Ovary (tissue), 9 donors: ENCODE results near the gene C1R. TPM values are rescaled to one million over a fixed set of nuclear protein-coding genes. Genes with fewer than 3 reads are reported as not detected.
A peak's percentile ranks its signal among the peaks of the same experiment; 100 is the strongest.

Source experiments
- DNase-seq, 5 donors: peaks; one replicate each; pipeline ENCODE4 v3.0.0-alpha.2; 2019 to 2020
- H3K27ac ChIP-seq, 2 donors: fragments of 200-600 bp; one replicate each; pipeline versions ENCODE4 v1.5.1 to v1.8.0; 2019 to 2022
- H3K27me3 ChIP-seq: fragments of 200-600 bp; one replicate; pipeline ENCODE4 v1.8.0; 2022
- H3K36me3 ChIP-seq: fragments of 200-600 bp; sonication (generic); one replicate; pipeline ENCODE4 v1.5.1; 2019
- H3K4me1 ChIP-seq: one replicate; pipeline ENCODE4 v1.8.1; 2013; ENCODE audit warnings: mild to moderate bottlenecking, moderate library complexity; ENCODE audit not compliant: insufficient read depth
- H3K4me3 ChIP-seq: fragments of 200-600 bp; sonication (generic); one replicate; pipeline ENCODE4 v1.5.1; 2017
- H3K9me3 ChIP-seq, 2 donors: fragments of 200-600 bp in 1 of 2; sonication (generic) in 1 of 2; one replicate each; pipeline versions ENCODE4 v1.5.1 to v1.8.1; 2013 to 2019; ENCODE audit warnings: mild to moderate bottlenecking in 1 of 2, moderate library complexity in 1 of 2
- EP300 ChIP-seq: sonication (generic); formaldehyde crosslinking; IDR thresholded peaks from one replicate; pipeline ENCODE4 v1.6.1; 2017; ENCODE audit warnings: antibody characterized with exemption
- POLR2A ChIP-seq: fragments of 450-650 bp; IDR thresholded peaks from one replicate; pipeline ENCODE4 v1.6.1; 2017; ENCODE audit warnings: antibody characterized with exemption, mild to moderate bottlenecking, moderate library complexity
- WGBS, 3 donors: extraction: QIAGEN DNeasy Blood & Tissue Kit in 1 of 3; methylation state at CpG; one replicate each; pipeline versions ENCODE4 v1.1.5 to v1.1.7; 2013 to 2017; 5-methylcytosine and 5-hydroxymethylcytosine counted together
- intact Hi-C, 4 donors: fragments of 100-400 bp; cut with DNase I; formaldehyde crosslinking; loops; one replicate each; pipeline versions ENCODE4 v1.11.0 to v1.15.1; 2022 to 2023
- polyA plus RNA-seq, 2 donors: library from polyadenylated mRNA; stranded (reverse); fragments of 200-250 nt in 1 of 2; fragments of 350-450 nt in 1 of 2; fragmentation: Illumina TruSeq in 1 of 2; extraction: RNeasy Lipid Tissue Mini Kit (QIAGEN cat#74804) in 1 of 2; gene quantifications; one replicate each; pipeline ENCODE4 v1.2.3, GENCODE V29; 2013 to 2014
- total RNA-seq, 7 donors: library from RNA; depleted of rRNA in 2 of 7; stranded (reverse); fragments of >200 nt in 2 of 7; fragmentation: NEBNext Ultra II Directional in 3 of 7; extraction: Animal tissue kit (Norgen Biotek cat#: 25700) in 3 of 7; gene quantifications; one replicate each; pipeline versions ENCODE4 v1.1.0 to v1.2.4, GENCODE V29; 2016 to 2023
- TF ChIP-seq, protein P1 (sequence below), 3 donors: fragments of 450-650 bp in 2 of 3; fragments of 200-600 bp in 1 of 3; IDR thresholded peaks; one replicate each; pipeline versions ENCODE4 v1.5.1 to v1.8.0; 2016 to 2022; ENCODE audit warnings: antibody characterized with exemption in 3 of 3, mild to moderate bottlenecking in 1 of 3
- donor health status: DM: no; HTN: no; CAD: no; lungs with moderate emphysema.
- donor health status: DM: no; HTN: no; CAD: no.
- donor health status: Bipolar disorder and iron deficiency.
- donor health status: DM: yes; HTN: yes; CAD: no.
- donor health status: DM: no; HTN: no; CAD: no.
- donor health status: DM: yes; HTN: yes; CAD: no.

C1R gene
- total and polyA plus RNA-seq, 9 donors: 472 to 1,524 (median 796) TPM

DNA sequence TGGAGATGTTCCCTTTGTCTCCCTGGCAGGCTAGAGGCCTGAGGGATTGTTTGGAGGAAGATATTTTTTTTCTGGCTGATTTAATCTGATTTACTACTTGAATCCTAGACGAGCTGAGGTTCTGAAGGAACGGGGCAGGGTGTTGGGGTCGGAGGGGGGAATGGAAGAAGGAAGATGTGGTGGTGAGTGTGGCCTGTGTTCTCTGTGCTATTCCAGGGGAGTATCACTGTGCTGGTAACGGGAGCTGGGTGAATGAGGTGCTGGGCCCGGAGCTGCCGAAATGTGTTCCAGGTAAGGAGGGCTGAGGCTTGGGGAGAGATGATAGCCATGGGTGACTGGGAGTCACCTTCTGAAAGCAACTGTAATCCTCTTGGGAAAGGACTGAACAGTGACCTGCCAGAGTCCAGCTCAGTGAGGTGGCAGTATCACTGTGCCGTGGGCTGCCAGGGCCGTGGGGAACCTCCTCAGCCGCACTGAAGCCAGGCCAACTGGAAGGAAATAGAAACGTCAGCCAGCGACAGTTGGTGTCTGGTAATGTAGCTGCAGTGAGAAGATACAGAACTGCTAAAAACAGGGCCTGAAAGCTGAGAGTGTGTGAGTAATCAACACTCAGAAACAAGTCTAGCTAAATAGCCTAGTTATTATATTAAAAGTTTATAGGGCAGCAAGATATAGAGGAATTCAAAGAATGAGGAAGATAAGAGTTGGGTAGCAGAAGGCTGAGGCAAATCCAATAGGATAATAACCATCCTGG lies 23.8 kb downstream of the C1R start:
- 29 to 43% (median 35%) methylated on average over 11 of the region's 11 CpGs for WGBS, 3 donors
- intact Hi-C loops: no loop called here
- H3K9me3 ChIP-seq: no peaks in the 10 kb centered on the region
- no peak for TF ChIP-seq EP300
- TF ChIP-seq POLR2A: no peak
- TF ChIP-seq, protein P1, sequence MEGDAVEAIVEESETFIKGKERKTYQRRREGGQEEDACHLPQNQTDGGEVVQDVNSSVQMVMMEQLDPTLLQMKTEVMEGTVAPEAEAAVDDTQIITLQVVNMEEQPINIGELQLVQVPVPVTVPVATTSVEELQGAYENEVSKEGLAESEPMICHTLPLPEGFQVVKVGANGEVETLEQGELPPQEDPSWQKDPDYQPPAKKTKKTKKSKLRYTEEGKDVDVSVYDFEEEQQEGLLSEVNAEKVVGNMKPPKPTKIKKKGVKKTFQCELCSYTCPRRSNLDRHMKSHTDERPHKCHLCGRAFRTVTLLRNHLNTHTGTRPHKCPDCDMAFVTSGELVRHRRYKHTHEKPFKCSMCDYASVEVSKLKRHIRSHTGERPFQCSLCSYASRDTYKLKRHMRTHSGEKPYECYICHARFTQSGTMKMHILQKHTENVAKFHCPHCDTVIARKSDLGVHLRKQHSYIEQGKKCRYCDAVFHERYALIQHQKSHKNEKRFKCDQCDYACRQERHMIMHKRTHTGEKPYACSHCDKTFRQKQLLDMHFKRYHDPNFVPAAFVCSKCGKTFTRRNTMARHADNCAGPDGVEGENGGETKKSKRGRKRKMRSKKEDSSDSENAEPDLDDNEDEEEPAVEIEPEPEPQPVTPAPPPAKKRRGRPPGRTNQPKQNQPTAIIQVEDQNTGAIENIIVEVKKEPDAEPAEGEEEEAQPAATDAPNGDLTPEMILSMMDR (IDR thresholded peaks at IDR 0.05): no peak
- peaks cover 11% of the 10 kb centered on the region for H3K4me1 ChIP-seq
- H3K36me3 ChIP-seq: no peaks in the 10 kb centered on the region
- DNase-seq: no peak
- H3K27me3 ChIP-seq: no peaks in the 10 kb centered on the region
- peak overlapping the region in 1 of 2 donors; percentile 71 for H3K27ac ChIP-seq
- H3K4me3 ChIP-seq: no peak overlapping the region

DNA sequence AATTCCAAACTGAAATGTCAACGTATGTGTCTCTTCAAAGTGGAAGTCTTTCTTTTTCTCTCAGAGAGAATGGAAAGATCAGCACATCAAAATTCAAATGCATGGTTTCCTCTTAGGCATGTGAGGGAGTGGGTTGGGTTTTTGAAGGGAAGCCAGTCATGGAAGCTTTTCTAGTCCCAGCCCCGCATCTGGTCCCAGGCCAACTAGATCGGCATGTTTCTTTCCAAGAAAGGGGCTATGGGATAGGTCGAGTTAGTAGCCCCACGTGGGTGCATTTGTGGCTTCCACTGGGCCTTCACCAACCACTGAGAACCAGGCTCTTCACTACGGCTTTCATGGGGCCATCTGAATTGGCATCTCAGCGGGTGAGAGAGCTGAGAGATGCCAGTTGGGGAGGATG lies 25.1 kb downstream of the C1R start:
- Histone ChIP-seq H3K27me3 (no peaks in the 10 kb centered on the region), H3K9me3 (no peaks in the 10 kb centered on the region), H3K36me3 (no peaks in the 10 kb centered on the region), H3K4me1 (peaks cover 14% of the 10 kb centered on the region), H3K4me3 (no peak overlapping the region), H3K27ac (peak overlapping the region in 1 of 2 donors; percentile 71)
- 78 to 84% (median 81%) methylated on average over 7 of the region's 7 CpGs for WGBS, 3 donors
- intact Hi-C loops: no loop called here
- DNase-seq: no peak
- TF ChIP-seq EP300 (no peak), POLR2A (no peak)
- TF ChIP-seq, protein P1 (IDR thresholded peaks at IDR 0.05): no peak

DNA sequence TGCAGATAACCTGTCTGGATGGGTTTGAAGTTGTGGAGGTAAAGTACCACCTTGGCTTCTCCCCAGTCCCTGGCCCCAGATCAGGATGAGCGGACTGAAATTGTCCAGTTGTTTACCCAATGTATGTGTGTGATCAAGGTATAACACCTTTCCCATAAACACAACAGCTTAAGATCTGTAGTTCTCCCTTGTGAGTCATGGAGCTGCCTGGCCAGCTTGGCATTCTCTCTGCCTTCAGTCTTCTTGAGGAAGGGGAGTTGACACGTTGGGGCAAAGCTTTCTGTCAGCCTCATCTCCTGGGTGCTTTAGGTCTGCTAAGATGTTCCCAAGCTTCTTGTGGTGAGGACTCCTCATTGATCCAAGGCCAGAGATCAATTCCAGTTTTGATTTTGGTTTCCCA lies 25.6 kb downstream of the C1R start:
- H3K27ac ChIP-seq: no peak overlapping the region
- TF ChIP-seq EP300 (no peak), POLR2A (no peak)
- TF ChIP-seq, protein P1 (IDR thresholded peaks at IDR 0.05): no peak
- no peaks in the 10 kb centered on the region for H3K36me3 ChIP-seq

DNA sequence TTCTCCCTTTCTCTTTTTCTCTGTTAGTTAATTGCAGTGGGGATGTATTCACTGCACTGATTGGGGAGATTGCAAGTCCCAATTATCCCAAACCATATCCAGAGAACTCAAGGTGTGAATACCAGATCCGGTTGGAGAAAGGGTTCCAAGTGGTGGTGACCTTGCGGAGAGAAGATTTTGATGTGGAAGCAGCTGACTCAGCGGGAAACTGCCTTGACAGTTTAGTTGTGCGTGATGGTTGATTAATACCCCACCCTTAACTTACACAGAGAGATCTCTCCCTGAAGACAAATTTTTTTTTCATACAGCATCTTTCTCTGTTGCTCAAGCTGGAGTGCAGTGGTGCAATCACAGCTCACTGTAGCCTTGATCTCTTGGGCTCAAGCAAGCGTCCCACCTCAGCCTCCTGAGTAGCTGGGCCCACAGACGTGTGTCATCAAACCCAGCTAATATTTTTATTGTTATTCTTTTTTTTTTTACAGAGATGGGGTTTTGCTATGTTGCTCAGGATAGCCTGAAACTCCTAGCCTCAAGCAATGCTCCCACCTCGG lies 27.1 kb downstream of the C1R start:
- Histone ChIP-seq H3K4me3 (no peak overlapping the region), H3K27me3 (no peaks in the 10 kb centered on the region), H3K4me1 (peaks cover 16% of the 10 kb centered on the region), H3K27ac (no peak overlapping the region), H3K36me3 (no peaks in the 10 kb centered on the region), H3K9me3 (no peaks in the 10 kb centered on the region)
- intact Hi-C loops: no loop called here
- WGBS, 3 donors: 81 to 88% (median 85%) methylated on average over 7 of the region's 7 CpGs
- peak in 1 of 5 donors; percentile 52 for DNase-seq
- TF ChIP-seq, protein P1 (IDR thresholded peaks at IDR 0.05): no peak

More for the DNA sequence above, 25.6 kb downstream of the C1R start:
- H3K4me3 ChIP-seq: no peak overlapping the region
- intact Hi-C loops: no loop called here
- H3K9me3 ChIP-seq: no peaks in the 10 kb centered on the region
- no peak for DNase-seq
- 79 to 88% (median 81%) methylated on average over 2 of the region's 2 CpGs for WGBS, 3 donors
- H3K4me1 ChIP-seq: peaks cover 16% of the 10 kb centered on the region
- H3K27me3 ChIP-seq: no peaks in the 10 kb centered on the region
